HepG2 (cell line): ENCODE data around the gene TUBB. TPM values are rescaled to one million over a fixed set of nuclear protein-coding genes. Genes with fewer than 3 reads are reported as not detected.

Experiments
- GATA4 ChIP-seq: sonication (generic); IDR thresholded peaks from 2 replicates; pipeline ENCODE4 v1.6.1; 2016; ENCODE audit warnings: antibody characterized with exemption, low read depth, borderline replicate concordance
- MAFF ChIP-seq: IDR thresholded peaks from 2 replicates; pipeline ENCODE4 v1.6.1; 2011; ENCODE audit warnings: low read depth, low read length, improper control_type of control experiment
- SKI ChIP-seq: fragments of 450-650 bp; IDR thresholded peaks from one replicate; pipeline ENCODE4 v1.6.1; 2018; ENCODE audit warnings: mild to moderate bottlenecking; ENCODE audit not compliant: partially characterized antibody
- TOE1 ChIP-seq: sonication (generic); formaldehyde crosslinking; IDR thresholded peaks from 2 replicates; pipeline ENCODE4 v1.4.0; 2020; ENCODE audit warnings: mild to moderate bottlenecking, missing genetic modification reagents
- ZNF121 ChIP-seq: sonication (generic); formaldehyde crosslinking; IDR thresholded peaks from 2 replicates; pipeline ENCODE4 v1.5.0; 2020; ENCODE audit warnings: mild to moderate bottlenecking, missing genetic modification reagents
- ZNF207 ChIP-seq: fragments of 450-650 bp; IDR thresholded peaks from 2 replicates; pipeline ENCODE4 v1.6.1; 2016; ENCODE audit warnings: antibody characterized with exemption, borderline replicate concordance
- ZNF33B ChIP-seq: sonication (generic); formaldehyde crosslinking; IDR thresholded peaks from 2 replicates; pipeline ENCODE4 v1.5.1; 2020; ENCODE audit warnings: mild to moderate bottlenecking, missing genetic modification reagents
- ZNF749 ChIP-seq: sonication (generic); formaldehyde crosslinking; IDR thresholded peaks from 2 replicates; pipeline ENCODE4 v1.8.0; 2022; ENCODE audit warnings: mild to moderate bottlenecking, missing genetic modification reagents, moderate library complexity, borderline replicate concordance
- ZNF775 ChIP-seq: sonication (generic); formaldehyde crosslinking; IDR thresholded peaks from 2 replicates; pipeline ENCODE4 v1.4.0; 2020; ENCODE audit warnings: missing genetic modification reagents, mild to moderate bottlenecking, moderate library complexity, borderline replicate concordance
- polyA plus RNA-seq, 8 experiments: library from polyadenylated mRNA; depleted of rRNA in 3 of 8; stranded (reverse) in 7 of 8; unstranded in 1 of 8; fragments of >200 nt; fragmentation: Illumina TruSeq in 4 of 8; extraction: Trizol in 4 of 8; gene quantifications; 2 replicates each; pipeline versions ENCODE4 v1.2.1 to v1.2.3, GENCODE V29; 2011 to 2016; ENCODE audit warnings: low read depth in 4 of 8, missing spikeins in 1 of 8, mixed read lengths in 1 of 8; ENCODE audit not compliant: insufficient read depth in 1 of 8
- total RNA-seq, 5 experiments: library from RNA; depleted of rRNA; stranded (reverse); fragments of >200 nt; fragmentation: Illumina TruSeq; extraction: Trizol; gene quantifications; 2 replicates each; pipeline ENCODE4 v1.2.3, GENCODE V29; 2016; ENCODE audit warnings: low read depth in 1 of 5
- TF ChIP-seq, protein P1 (sequence below): sonication (generic); formaldehyde crosslinking; IDR thresholded peaks from one replicate; pipeline ENCODE4 v1.5.1; 2020; ENCODE audit warnings: mild to moderate bottlenecking, missing genetic modification reagents; ENCODE audit errors: not compliant biosample characterization
- TF ChIP-seq, protein P2 (sequence below): sonication (generic); formaldehyde crosslinking; IDR thresholded peaks from 2 replicates; pipeline ENCODE4 v1.8.1; 2023; ENCODE audit warnings: mild to moderate bottlenecking, missing genetic modification reagents, borderline replicate concordance
- TF ChIP-seq, protein P3 (sequence below): sonication (generic); formaldehyde crosslinking; IDR thresholded peaks from 2 replicates; pipeline ENCODE4 v1.4.0; 2020; ENCODE audit warnings: missing genetic modification reagents
- TF ChIP-seq, protein P4 (sequence below): sonication (generic); formaldehyde crosslinking; IDR thresholded peaks from 2 replicates; pipeline ENCODE4 v1.8.1; 2023; ENCODE audit warnings: missing genetic modification reagents, mild to moderate bottlenecking, borderline replicate concordance
- TF ChIP-seq, protein P5 (sequence below): sonication (generic); formaldehyde crosslinking; IDR thresholded peaks from 2 replicates; pipeline ENCODE4 v1.4.0; 2020; ENCODE audit warnings: missing genetic modification reagents, mild to moderate bottlenecking, borderline replicate concordance

Gene TUBB
- total and polyA plus RNA-seq, 2 of the 13 experiments (the other 11 are each of a cell fraction or from before 2014, with no cell fraction given) = 911 to 1,163 TPM

DNA sequence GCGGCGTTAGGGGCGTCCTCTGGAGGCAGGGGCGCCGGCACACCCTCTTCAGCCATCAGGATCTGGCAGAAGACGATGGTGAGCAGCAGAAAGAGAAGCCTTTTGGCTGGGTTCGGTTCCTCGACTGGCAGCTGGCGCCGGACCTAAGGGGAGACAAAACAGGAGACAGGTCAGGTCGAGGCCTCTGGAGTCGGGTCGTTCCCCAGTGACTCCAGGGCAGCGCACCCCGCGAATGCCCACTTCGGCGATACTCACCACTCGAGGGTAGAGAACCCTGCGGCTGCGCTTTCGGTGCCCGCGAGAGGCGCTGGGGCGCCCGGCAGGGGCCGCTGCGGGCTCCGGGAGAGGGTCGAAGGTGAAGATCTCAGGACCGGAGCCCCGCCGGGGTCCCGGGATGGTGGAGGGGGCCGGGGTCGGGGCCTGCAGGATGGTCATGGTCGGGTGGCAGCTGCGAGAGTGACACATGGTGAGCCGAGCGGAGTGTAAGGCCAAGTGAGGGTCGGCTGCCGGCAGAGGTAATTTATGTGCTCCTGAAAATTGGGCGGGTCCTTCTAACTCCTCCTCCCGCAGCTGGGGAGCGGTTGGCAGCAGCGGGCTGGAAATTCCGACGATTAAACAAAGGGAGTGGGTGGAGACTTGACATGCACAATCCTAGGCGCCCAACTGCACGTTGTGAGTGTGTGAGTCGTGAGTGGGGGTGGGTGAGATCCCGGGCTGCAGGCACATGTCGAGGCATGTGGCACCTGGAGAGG lies 24.1 kb downstream of the TUBB start, which contains the start of gene IER3 (continued):
- TF ChIP-seq, protein P1, sequence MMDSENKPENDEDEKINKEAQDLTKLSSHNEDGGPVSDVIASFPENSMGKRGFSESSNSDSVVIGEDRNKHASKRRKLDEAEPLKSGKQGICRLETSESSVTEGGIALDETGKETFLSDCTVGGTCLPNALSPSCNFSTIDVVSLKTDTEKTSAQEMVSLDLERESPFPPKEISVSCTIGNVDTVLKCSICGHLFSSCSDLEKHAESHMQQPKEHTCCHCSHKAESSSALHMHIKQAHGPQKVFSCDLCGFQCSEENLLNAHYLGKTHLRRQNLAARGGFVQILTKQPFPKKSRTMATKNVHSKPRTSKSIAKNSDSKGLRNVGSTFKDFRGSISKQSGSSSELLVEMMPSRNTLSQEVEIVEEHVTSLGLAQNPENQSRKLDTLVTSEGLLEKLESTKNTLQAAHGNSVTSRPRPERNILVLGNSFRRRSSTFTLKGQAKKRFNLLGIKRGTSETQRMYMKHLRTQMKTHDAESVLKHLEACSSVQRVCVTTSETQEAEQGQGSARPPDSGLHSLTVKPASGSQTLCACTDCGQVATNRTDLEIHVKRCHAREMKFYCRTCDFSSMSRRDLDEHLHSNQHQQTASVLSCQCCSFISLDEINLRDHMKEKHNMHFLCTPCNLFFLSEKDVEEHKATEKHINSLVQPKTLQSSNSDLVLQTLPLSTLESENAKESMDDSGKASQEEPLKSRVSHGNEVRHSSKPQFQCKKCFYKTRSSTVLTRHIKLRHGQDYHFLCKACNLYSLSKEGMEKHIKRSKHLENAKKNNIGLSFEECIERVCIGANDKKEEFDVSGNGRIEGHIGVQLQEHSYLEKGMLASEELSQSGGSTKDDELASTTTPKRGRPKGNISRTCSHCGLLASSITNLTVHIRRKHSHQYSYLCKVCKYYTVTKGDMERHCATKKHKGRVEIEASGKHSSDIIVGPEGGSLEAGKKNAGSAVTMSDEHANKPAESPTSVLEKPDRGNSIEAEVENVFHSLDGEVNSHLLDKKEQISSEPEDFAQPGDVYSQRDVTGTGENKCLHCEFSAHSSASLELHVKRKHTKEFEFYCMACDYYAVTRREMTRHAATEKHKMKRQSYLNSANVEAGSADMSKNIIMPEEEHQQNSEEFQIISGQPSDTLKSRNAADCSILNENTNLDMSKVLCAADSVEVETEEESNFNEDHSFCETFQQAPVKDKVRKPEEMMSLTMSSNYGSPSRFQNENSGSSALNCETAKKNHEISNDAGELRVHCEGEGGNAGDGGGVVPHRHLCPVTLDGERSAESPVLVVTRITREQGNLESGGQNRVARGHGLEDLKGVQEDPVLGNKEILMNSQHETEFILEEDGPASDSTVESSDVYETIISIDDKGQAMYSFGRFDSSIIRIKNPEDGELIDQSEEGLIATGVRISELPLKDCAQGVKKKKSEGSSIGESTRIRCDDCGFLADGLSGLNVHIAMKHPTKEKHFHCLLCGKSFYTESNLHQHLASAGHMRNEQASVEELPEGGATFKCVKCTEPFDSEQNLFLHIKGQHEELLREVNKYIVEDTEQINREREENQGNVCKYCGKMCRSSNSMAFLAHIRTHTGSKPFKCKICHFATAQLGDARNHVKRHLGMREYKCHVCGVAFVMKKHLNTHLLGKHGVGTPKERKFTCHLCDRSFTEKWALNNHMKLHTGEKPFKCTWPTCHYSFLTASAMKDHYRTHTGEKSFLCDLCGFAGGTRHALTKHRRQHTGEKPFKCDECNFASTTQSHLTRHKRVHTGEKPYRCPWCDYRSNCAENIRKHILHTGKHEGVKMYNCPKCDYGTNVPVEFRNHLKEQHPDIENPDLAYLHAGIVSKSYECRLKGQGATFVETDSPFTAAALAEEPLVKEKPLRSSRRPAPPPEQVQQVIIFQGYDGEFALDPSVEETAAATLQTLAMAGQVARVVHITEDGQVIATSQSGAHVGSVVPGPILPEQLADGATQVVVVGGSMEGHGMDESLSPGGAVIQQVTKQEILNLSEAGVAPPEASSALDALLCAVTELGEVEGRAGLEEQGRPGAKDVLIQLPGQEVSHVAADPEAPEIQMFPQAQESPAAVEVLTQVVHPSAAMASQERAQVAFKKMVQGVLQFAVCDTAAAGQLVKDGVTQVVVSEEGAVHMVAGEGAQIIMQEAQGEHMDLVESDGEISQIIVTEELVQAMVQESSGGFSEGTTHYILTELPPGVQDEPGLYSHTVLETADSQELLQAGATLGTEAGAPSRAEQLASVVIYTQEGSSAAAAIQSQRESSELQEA = no peak
- TF ChIP-seq, protein P2, sequence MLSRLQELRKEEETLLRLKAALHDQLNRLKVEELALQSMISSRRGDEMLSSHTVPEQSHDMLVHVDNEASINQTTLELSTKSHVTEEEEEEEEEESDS (CRISPR knock-in tag) = peak; percentile 88; the same call in 1 of the 2 replicates
- TF ChIP-seq GATA4 (peak; percentile 96), ZNF749 (CRISPR knock-in tag) (no peak; the same call in 1 of the 2 replicates), TOE1 (no peak), SKI (peak; percentile 37), ZNF121 (CRISPR knock-in tag) (0 out of 2 replicates have a peak, but pooled peaks have one; percentile 18), ZNF33B (CRISPR knock-in tag) (no peak), ZNF207 (no peak), MAFF (0 out of 2 replicates have a peak, but pooled peaks have one; percentile 0), ZNF775 (CRISPR knock-in tag) (no peak)
- TF ChIP-seq, protein P3, sequence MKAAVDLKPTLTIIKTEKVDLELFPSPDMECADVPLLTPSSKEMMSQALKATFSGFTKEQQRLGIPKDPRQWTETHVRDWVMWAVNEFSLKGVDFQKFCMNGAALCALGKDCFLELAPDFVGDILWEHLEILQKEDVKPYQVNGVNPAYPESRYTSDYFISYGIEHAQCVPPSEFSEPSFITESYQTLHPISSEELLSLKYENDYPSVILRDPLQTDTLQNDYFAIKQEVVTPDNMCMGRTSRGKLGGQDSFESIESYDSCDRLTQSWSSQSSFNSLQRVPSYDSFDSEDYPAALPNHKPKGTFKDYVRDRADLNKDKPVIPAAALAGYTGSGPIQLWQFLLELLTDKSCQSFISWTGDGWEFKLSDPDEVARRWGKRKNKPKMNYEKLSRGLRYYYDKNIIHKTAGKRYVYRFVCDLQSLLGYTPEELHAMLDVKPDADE = peak; percentile 86; the same call in 1 of the 2 replicates
- TF ChIP-seq, protein P4, sequence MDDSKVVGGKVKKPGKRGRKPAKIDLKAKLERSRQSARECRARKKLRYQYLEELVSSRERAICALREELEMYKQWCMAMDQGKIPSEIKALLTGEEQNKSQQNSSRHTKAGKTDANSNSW (CRISPR knock-in tag) = no peak
- TF ChIP-seq, protein P5, sequence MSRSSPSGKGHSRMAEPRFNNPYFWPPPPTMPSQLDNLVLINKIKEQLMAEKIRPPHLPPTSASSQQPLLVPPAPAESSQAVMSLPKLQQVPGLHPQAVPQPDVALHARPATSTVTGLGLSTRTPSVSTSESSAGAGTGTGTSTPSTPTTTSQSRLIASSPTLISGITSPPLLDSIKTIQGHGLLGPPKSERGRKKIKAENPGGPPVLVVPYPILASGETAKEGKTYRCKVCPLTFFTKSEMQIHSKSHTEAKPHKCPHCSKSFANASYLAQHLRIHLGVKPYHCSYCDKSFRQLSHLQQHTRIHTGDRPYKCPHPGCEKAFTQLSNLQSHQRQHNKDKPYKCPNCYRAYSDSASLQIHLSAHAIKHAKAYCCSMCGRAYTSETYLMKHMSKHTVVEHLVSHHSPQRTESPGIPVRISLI (CRISPR knock-in tag) = peak; percentile 69; the same call in 1 of the 2 replicates
